PFSK-1 (cell line): ENCODE measurements around the gene MS4A18.

Experiments used
- POLR2AphosphoS5 ChIP-seq: IDR thresholded peaks from 2 replicates; pipeline ENCODE4 v1.6.1; 2012; ENCODE audit warnings: low read depth, mild to moderate bottlenecking, control low read depth, low read length, moderate library complexity
- SIN3A ChIP-seq: IDR thresholded peaks from 2 replicates; pipeline ENCODE4 v1.6.1; 2012; ENCODE audit warnings: mild to moderate bottlenecking, low read length, moderate library complexity, borderline replicate concordance; ENCODE audit not compliant: insufficient read depth
- TAF1 ChIP-seq: IDR thresholded peaks from 2 replicates; pipeline ENCODE4 v1.6.1; 2012; ENCODE audit warnings: low read length, control low read depth, borderline replicate concordance; ENCODE audit not compliant: insufficient read depth
- TF ChIP-seq, protein P1 (sequence below), 2 experiments: IDR thresholded peaks; 2 replicates each; pipeline versions ENCODE4 v1.6.1 to v1.8.0; 2011 to 2012; ENCODE audit warnings: low read depth in 2 of 2, low read length in 2 of 2, control low read depth in 1 of 2, inconsistent platforms in 1 of 2, mild to moderate bottlenecking in 1 of 2, moderate library complexity in 1 of 2; ENCODE audit not compliant: insufficient read depth in 1 of 2

- TF ChIP-seq TAF1 (no peak), SIN3A (no peak), POLR2AphosphoS5 (no peak)
- TF ChIP-seq, protein P1, sequence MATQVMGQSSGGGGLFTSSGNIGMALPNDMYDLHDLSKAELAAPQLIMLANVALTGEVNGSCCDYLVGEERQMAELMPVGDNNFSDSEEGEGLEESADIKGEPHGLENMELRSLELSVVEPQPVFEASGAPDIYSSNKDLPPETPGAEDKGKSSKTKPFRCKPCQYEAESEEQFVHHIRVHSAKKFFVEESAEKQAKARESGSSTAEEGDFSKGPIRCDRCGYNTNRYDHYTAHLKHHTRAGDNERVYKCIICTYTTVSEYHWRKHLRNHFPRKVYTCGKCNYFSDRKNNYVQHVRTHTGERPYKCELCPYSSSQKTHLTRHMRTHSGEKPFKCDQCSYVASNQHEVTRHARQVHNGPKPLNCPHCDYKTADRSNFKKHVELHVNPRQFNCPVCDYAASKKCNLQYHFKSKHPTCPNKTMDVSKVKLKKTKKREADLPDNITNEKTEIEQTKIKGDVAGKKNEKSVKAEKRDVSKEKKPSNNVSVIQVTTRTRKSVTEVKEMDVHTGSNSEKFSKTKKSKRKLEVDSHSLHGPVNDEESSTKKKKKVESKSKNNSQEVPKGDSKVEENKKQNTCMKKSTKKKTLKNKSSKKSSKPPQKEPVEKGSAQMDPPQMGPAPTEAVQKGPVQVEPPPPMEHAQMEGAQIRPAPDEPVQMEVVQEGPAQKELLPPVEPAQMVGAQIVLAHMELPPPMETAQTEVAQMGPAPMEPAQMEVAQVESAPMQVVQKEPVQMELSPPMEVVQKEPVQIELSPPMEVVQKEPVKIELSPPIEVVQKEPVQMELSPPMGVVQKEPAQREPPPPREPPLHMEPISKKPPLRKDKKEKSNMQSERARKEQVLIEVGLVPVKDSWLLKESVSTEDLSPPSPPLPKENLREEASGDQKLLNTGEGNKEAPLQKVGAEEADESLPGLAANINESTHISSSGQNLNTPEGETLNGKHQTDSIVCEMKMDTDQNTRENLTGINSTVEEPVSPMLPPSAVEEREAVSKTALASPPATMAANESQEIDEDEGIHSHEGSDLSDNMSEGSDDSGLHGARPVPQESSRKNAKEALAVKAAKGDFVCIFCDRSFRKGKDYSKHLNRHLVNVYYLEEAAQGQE (IDR thresholded peaks at IDR 0.05; ENCODE audit: insufficient read depth in 1 of 2, low read depth in 2 of 2, low read length in 2 of 2) = no peak
Observed at GRCh38 chr11:60769811-60770210, 45.3 kb downstream of the MS4A18 start.
